NCI-H1048 (cell line): ENCODE data around the gene KLK8.
"Not testable (repeated sequence)": the region's sequence is repeated elsewhere in the genome, so short reads cannot be mapped to it uniquely, and the experiment has no call there.

Source experiments
- DNase-seq: peaks from one replicate; lab custom pipeline; 2025; lab: John Stamatoyannopoulos, UW

The KLK8 gene

GRCh38 chr19:50983625-50984292 lies 17.6 kb downstream of the KLK8 start, which contains the start of gene KLK7:
Gene KLK7, minus strand, starts transcription at chr19:50983917. Its CDS starts 1,518 bp downstream, at chr19:50982399.
- DNase-seq = no peak

GRCh38 chr19:50982186-50982585 lies 19.2 kb downstream of the KLK8 start:
- no peak for DNase-seq

GRCh38 chr19:50981587-50982146 lies 19.7 kb downstream of the KLK8 start:
- no peak for DNase-seq

- DNase-seq = no peak
Measured at GRCh38 chr19:50980208-50980607, 21.2 kb downstream of the KLK8 start.

GRCh38 chr19:50979758-50980157 lies 21.6 kb downstream of the KLK8 start:
- no peak for DNase-seq

- no peak for DNase-seq
Measured at GRCh38 chr19:50978772-50979390, 22.5 kb downstream of the KLK8 start.

- DNase-seq = no peak
Measured at GRCh38 chr19:50977626-50978025, 23.8 kb downstream of the KLK8 start.

- DNase-seq = no peak
Measured at GRCh38 chr19:50975766-50976165, 25.6 kb downstream of the KLK8 start.

GRCh38 chr19:50974702-50975556 lies 26.5 kb downstream of the KLK8 start:
- DNase-seq = no peak

GRCh38 chr19:50972795-50973376 lies 28.5 kb downstream of the KLK8 start:
- no peak for DNase-seq

- DNase-seq = not testable (repeated sequence)
Measured at GRCh38 chr19:50969810-50970209, 31.6 kb downstream of the KLK8 start.

- DNase-seq = no peak
Measured at GRCh38 chr19:50969413-50969760, 32.0 kb downstream of the KLK8 start, which contains the start of gene KLK6. Gene KLK6, minus strand, starts transcription at chr19:50969591. Its CDS starts 1,487 bp downstream, at chr19:50968104.

GRCh38 chr19:50968716-50969412 lies 32.5 kb downstream of the KLK8 start:
- no peak for DNase-seq

GRCh38 chr19:50967929-50968715 lies 33.3 kb downstream of the KLK8 start:
- DNase-seq = no peak

- no peak for DNase-seq
Measured at GRCh38 chr19:50964266-50964665, 37.1 kb downstream of the KLK8 start.

- no peak for DNase-seq
Measured at GRCh38 chr19:50963381-50963780, 38.0 kb downstream of the KLK8 start.

GRCh38 chr19:50962245-50962644 lies 39.2 kb downstream of the KLK8 start:
- DNase-seq = no peak

GRCh38 chr19:50959731-50960500 lies 41.5 kb downstream of the KLK8 start:
- DNase-seq = no peak

GRCh38 chr19:50957587-50957986 lies 43.8 kb downstream of the KLK8 start:
- DNase-seq = no peak

- DNase-seq = no peak
Measured at GRCh38 chr19:50952910-50953309, 48.5 kb downstream of the KLK8 start, which contains the start of gene KLK5. Gene KLK5, minus strand, starts transcription at chr19:50953038. Its CDS starts 381 bp downstream, at chr19:50952657.
